Measurements from ENCODE around the gene MCF2.

MCF2 gene

GRCh38 chrX:139639253-139639652, 68.7 kb downstream of the MCF2 start:
- no peak overlapping the region for H3K27ac ChIP-seq (ENCODE audit: low read depth, low read length)
- no peaks in the 10 kb centered on the region for H3K9me3 ChIP-seq (ENCODE audit: control insufficient read depth, insufficient read depth, low read depth, low read length)
- peaks cover 10% of the 10 kb centered on the region for H3K4me1 ChIP-seq (ENCODE audit: control insufficient read depth, insufficient read depth, low read length)
- H3K36me3 ChIP-seq (ENCODE audit: control insufficient read depth, insufficient read depth, low read length) = no peaks in the 10 kb centered on the region
- no peaks in the 10 kb centered on the region; the same call in 1 of the 2 replicates for H3K27me3 ChIP-seq (ENCODE audit: control insufficient read depth, insufficient read depth, low read length)
- H3K9ac ChIP-seq (ENCODE audit: low read length) = no peak overlapping the region
- no peak overlapping the region for H3K4me3 ChIP-seq (ENCODE audit: low read depth, low read length)

GRCh38 chrX:139600105-139600504, 107.9 kb downstream of the MCF2 start:
- no peak overlapping the region for H3K4me3 ChIP-seq (ENCODE audit: low read depth, low read length)
- no peaks in the 10 kb centered on the region for H3K9me3 ChIP-seq (ENCODE audit: control insufficient read depth, insufficient read depth, low read depth, low read length)
- H3K9ac ChIP-seq (ENCODE audit: low read length) = no peak overlapping the region
- no peaks in the 10 kb centered on the region; the same call in 1 of the 2 replicates for H3K27me3 ChIP-seq (ENCODE audit: control insufficient read depth, insufficient read depth, low read length)
- 0 out of 2 replicates have a peak, but pooled peaks cover 5% of the 10 kb centered on the region for H3K4me1 ChIP-seq (ENCODE audit: control insufficient read depth, insufficient read depth, low read length)
- no peaks in the 10 kb centered on the region for H3K36me3 ChIP-seq (ENCODE audit: control insufficient read depth, insufficient read depth, low read length)
- no peak overlapping the region for H3K27ac ChIP-seq (ENCODE audit: low read depth, low read length)

GRCh38 chrX:139596068-139596467, 111.9 kb downstream of the MCF2 start:
- Histone ChIP-seq H3K9ac (ENCODE audit: low read length) (no peak overlapping the region), H3K9me3 (ENCODE audit: control insufficient read depth, insufficient read depth, low read depth, low read length) (no peaks in the 10 kb centered on the region), H3K4me1 (ENCODE audit: control insufficient read depth, insufficient read depth, low read length) (0 out of 2 replicates have a peak, but pooled peaks cover 5% of the 10 kb centered on the region), H3K27ac (ENCODE audit: low read depth, low read length) (no peak overlapping the region), H3K36me3 (ENCODE audit: control insufficient read depth, insufficient read depth, low read length) (no peaks in the 10 kb centered on the region), H3K4me3 (ENCODE audit: low read depth, low read length) (no peak overlapping the region), H3K27me3 (ENCODE audit: control insufficient read depth, insufficient read depth, low read length) (no peaks in the 10 kb centered on the region)

- Histone ChIP-seq H3K9ac (ENCODE audit: low read length) (no peak overlapping the region), H3K9me3 (ENCODE audit: control insufficient read depth, insufficient read depth, low read depth, low read length) (no peaks in the 10 kb centered on the region), H3K36me3 (ENCODE audit: control insufficient read depth, insufficient read depth, low read length) (no peaks in the 10 kb centered on the region), H3K27me3 (ENCODE audit: control insufficient read depth, insufficient read depth, low read length) (no peaks in the 10 kb centered on the region; the same call in 1 of the 2 replicates), H3K27ac (ENCODE audit: low read depth, low read length) (no peak overlapping the region), H3K4me3 (ENCODE audit: low read depth, low read length) (no peak overlapping the region), H3K4me1 (ENCODE audit: control insufficient read depth, insufficient read depth, low read length) (0 out of 2 replicates have a peak, but pooled peaks cover 4% of the 10 kb centered on the region)
Observed at GRCh38 chrX:139585613-139586012, 122.4 kb downstream of the MCF2 start.

GRCh38 chrX:139581068-139581467, 126.9 kb downstream of the MCF2 start:
- H3K27ac ChIP-seq (ENCODE audit: low read depth, low read length) = no peak overlapping the region
- H3K4me1 ChIP-seq (ENCODE audit: control insufficient read depth, insufficient read depth, low read length) = 0 out of 2 replicates have a peak, but pooled peaks cover 4% of the 10 kb centered on the region
- H3K36me3 ChIP-seq (ENCODE audit: control insufficient read depth, insufficient read depth, low read length) = no peaks in the 10 kb centered on the region
- H3K9me3 ChIP-seq (ENCODE audit: control insufficient read depth, insufficient read depth, low read depth, low read length) = no peaks in the 10 kb centered on the region
- no peak overlapping the region for H3K4me3 ChIP-seq (ENCODE audit: low read depth, low read length)
- H3K9ac ChIP-seq (ENCODE audit: low read length) = no peak overlapping the region
- H3K27me3 ChIP-seq (ENCODE audit: control insufficient read depth, insufficient read depth, low read length) = no peaks in the 10 kb centered on the region; the same call in 1 of the 2 replicates

- no peaks in the 10 kb centered on the region for H3K36me3 ChIP-seq (ENCODE audit: control insufficient read depth, insufficient read depth, low read length)
- no peaks in the 10 kb centered on the region for H3K27me3 ChIP-seq (ENCODE audit: control insufficient read depth, insufficient read depth, low read length)
- no peak overlapping the region for H3K9ac ChIP-seq (ENCODE audit: low read length)
- no peak overlapping the region for H3K27ac ChIP-seq (ENCODE audit: low read depth, low read length)
- no peaks in the 10 kb centered on the region for H3K9me3 ChIP-seq (ENCODE audit: control insufficient read depth, insufficient read depth, low read depth, low read length)
- no peaks in the 10 kb centered on the region for H3K4me1 ChIP-seq (ENCODE audit: control insufficient read depth, insufficient read depth, low read length)
- H3K4me3 ChIP-seq (ENCODE audit: low read depth, low read length) = no peak overlapping the region
Observed at GRCh38 chrX:139566981-139567380, 141.0 kb downstream of the MCF2 start.

- Histone ChIP-seq H3K9me3 (ENCODE audit: control insufficient read depth, insufficient read depth, low read depth, low read length) (no peaks in the 10 kb centered on the region), H3K9ac (ENCODE audit: low read length) (no peak overlapping the region), H3K4me3 (ENCODE audit: low read depth, low read length) (no peak overlapping the region), H3K36me3 (ENCODE audit: control insufficient read depth, insufficient read depth, low read length) (no peaks in the 10 kb centered on the region), H3K27me3 (ENCODE audit: control insufficient read depth, insufficient read depth, low read length) (no peaks in the 10 kb centered on the region), H3K27ac (ENCODE audit: low read depth, low read length) (no peak overlapping the region), H3K4me1 (ENCODE audit: control insufficient read depth, insufficient read depth, low read length) (no peaks in the 10 kb centered on the region)
Observed at GRCh38 chrX:139563251-139563650, 144.7 kb downstream of the MCF2 start.

- no peak overlapping the region for H3K9ac ChIP-seq (ENCODE audit: low read length)
- H3K27ac ChIP-seq (ENCODE audit: low read depth, low read length) = no peak overlapping the region
Observed at GRCh38 chrX:139560221-139560620, 147.7 kb downstream of the MCF2 start.

GRCh38 chrX:139559383-139560042, 148.5 kb downstream of the MCF2 start:
- Histone ChIP-seq H3K27ac (ENCODE audit: low read depth, low read length) (no peak overlapping the region), H3K4me1 (ENCODE audit: control insufficient read depth, insufficient read depth, low read length) (no peaks in the 10 kb centered on the region), H3K27me3 (ENCODE audit: control insufficient read depth, insufficient read depth, low read length) (no peaks in the 10 kb centered on the region; the same call in 1 of the 2 replicates), H3K4me3 (ENCODE audit: low read depth, low read length) (no peak overlapping the region), H3K9me3 (ENCODE audit: control insufficient read depth, insufficient read depth, low read depth, low read length) (no peaks in the 10 kb centered on the region), H3K36me3 (ENCODE audit: control insufficient read depth, insufficient read depth, low read length) (no peaks in the 10 kb centered on the region), H3K9ac (ENCODE audit: low read length) (no peak overlapping the region)

More at GRCh38 chrX:139560221-139560620, 147.7 kb downstream of the MCF2 start:
- Histone ChIP-seq H3K9me3 (ENCODE audit: control insufficient read depth, insufficient read depth, low read depth, low read length) (no peaks in the 10 kb centered on the region), H3K27me3 (ENCODE audit: control insufficient read depth, insufficient read depth, low read length) (no peaks in the 10 kb centered on the region; the same call in 1 of the 2 replicates), H3K4me3 (ENCODE audit: low read depth, low read length) (no peak overlapping the region), H3K36me3 (ENCODE audit: control insufficient read depth, insufficient read depth, low read length) (no peaks in the 10 kb centered on the region), H3K4me1 (ENCODE audit: control insufficient read depth, insufficient read depth, low read length) (no peaks in the 10 kb centered on the region)

GRCh38 chrX:139554991-139555675, 152.8 kb downstream of the MCF2 start:
- Histone ChIP-seq H3K27ac (ENCODE audit: low read depth, low read length) (no peak overlapping the region), H3K36me3 (ENCODE audit: control insufficient read depth, insufficient read depth, low read length) (no peaks in the 10 kb centered on the region), H3K9ac (ENCODE audit: low read length) (no peak overlapping the region), H3K4me3 (ENCODE audit: low read depth, low read length) (no peak overlapping the region), H3K4me1 (ENCODE audit: control insufficient read depth, insufficient read depth, low read length) (no peaks in the 10 kb centered on the region), H3K27me3 (ENCODE audit: control insufficient read depth, insufficient read depth, low read length) (no peaks in the 10 kb centered on the region; the same call in 1 of the 2 replicates), H3K9me3 (ENCODE audit: control insufficient read depth, insufficient read depth, low read depth, low read length) (no peaks in the 10 kb centered on the region)

GRCh38 chrX:139554376-139554775, 153.6 kb downstream of the MCF2 start:
- Histone ChIP-seq H3K9me3 (ENCODE audit: control insufficient read depth, insufficient read depth, low read depth, low read length) (no peaks in the 10 kb centered on the region), H3K27ac (ENCODE audit: low read depth, low read length) (no peak overlapping the region), H3K4me1 (ENCODE audit: control insufficient read depth, insufficient read depth, low read length) (no peaks in the 10 kb centered on the region), H3K27me3 (ENCODE audit: control insufficient read depth, insufficient read depth, low read length) (no peaks in the 10 kb centered on the region; the same call in 1 of the 2 replicates), H3K4me3 (ENCODE audit: low read depth, low read length) (no peak overlapping the region), H3K9ac (ENCODE audit: low read length) (no peak overlapping the region), H3K36me3 (ENCODE audit: control insufficient read depth, insufficient read depth, low read length) (no peaks in the 10 kb centered on the region)

Data from HUES6 (cell line).